ENCODE measurements around the gene JOSD1.

- no peak for TF ChIP-seq POLR2A (IDR thresholded peaks at IDR 0.05; ENCODE audit: low read length)
- TF ChIP-seq GATA1 (IDR thresholded peaks at IDR 0.05; ENCODE audit: low read depth, low read length) = no peak
These were observed 10.1 kb upstream of the JOSD1 start for GRCh38 chr22:38710866-38711265.

Measured in erythroblast (primary cell).